Karpas-422 (cell line): ENCODE data around the gene GPR55. TPM values are rescaled to one million over a fixed set of nuclear protein-coding genes. Genes with fewer than 3 reads are reported as not detected.

Experiments
- DNase-seq: peaks from one replicate; pipeline ENCODE4 v3.0.0-alpha.2; 2015
- H2AFZ ChIP-seq: fragments of 200-600 bp; sonication (generic); 2 replicates; pipeline ENCODE4 v1.6.1; 2014; ENCODE audit warnings: antibody characterized with exemption, low read length, mixed read lengths
- H3K27ac ChIP-seq: fragments of 200-600 bp; sonication (generic); 2 replicates; pipeline ENCODE4 v1.5.1; 2014; ENCODE audit warnings: mild to moderate bottlenecking, low read length, moderate library complexity
- H3K27me3 ChIP-seq: fragments of 200-600 bp; sonication (generic); 2 replicates; pipeline ENCODE4 v1.6.1; 2014; ENCODE audit warnings: low read length, mixed read lengths
- H3K36me3 ChIP-seq: fragments of 200-600 bp; sonication (generic); 2 replicates; pipeline ENCODE4 v1.6.1; 2014; ENCODE audit warnings: low read length, mixed read lengths; ENCODE audit not compliant: insufficient read depth
- H3K4me1 ChIP-seq: fragments of 200-600 bp; sonication (generic); 2 replicates; pipeline ENCODE4 v1.6.1; 2014; ENCODE audit warnings: mild to moderate bottlenecking, low read length, mixed read lengths
- H3K4me2 ChIP-seq: fragments of 200-600 bp; sonication (generic); 2 replicates; pipeline ENCODE4 v1.6.1; 2014; ENCODE audit warnings: low read length, low read depth, mild to moderate bottlenecking; ENCODE audit not compliant: poor library complexity, severe bottlenecking
- H3K4me3 ChIP-seq: fragments of 200-600 bp; sonication (generic); 2 replicates; pipeline ENCODE4 v1.5.1; 2014; ENCODE audit warnings: mild to moderate bottlenecking, antibody characterized with exemption, low read length, mixed read lengths
- H3K79me2 ChIP-seq: fragments of 200-600 bp; sonication (generic); 2 replicates; pipeline ENCODE4 v1.6.1; 2014; ENCODE audit warnings: mild to moderate bottlenecking, low read length, mixed read lengths
- H3K9ac ChIP-seq: fragments of 200-600 bp; sonication (generic); 2 replicates; pipeline ENCODE4 v1.6.0; 2014; ENCODE audit warnings: low read length
- H3K9me2 ChIP-seq: fragments of 200-600 bp; sonication (generic), shearing (Covaris generic); replicated peaks from 2 replicates; pipeline ENCODE4 v1.6.0; 2014; ENCODE audit warnings: mild to moderate bottlenecking, low read length, moderate library complexity; ENCODE audit not compliant: insufficient read depth
- H3K9me3 ChIP-seq: fragments of 300-700, 200-600 bp; sonication (generic); 2 replicates; pipeline ENCODE4 v1.6.1; 2014; ENCODE audit warnings: low read length, mixed read lengths
- H4K20me1 ChIP-seq: fragments of 200-600 bp; sonication (generic); 2 replicates; pipeline ENCODE4 v1.6.1; 2014; ENCODE audit warnings: mild to moderate bottlenecking, antibody characterized with exemption, low read length, low read depth; ENCODE audit not compliant: insufficient read depth
- total RNA-seq: library from RNA; depleted of rRNA; stranded (reverse); fragments of >200 nt; shearing (Covaris generic); gene quantifications from 2 replicates; pipeline ENCODE4 v1.2.3, GENCODE V29; 2014; ENCODE audit warnings: low replicate concordance

GPR55 gene
- total RNA-seq, 1 experiment from 2014 or later = 9.5 TPM

- Histone ChIP-seq H3K9me3 (no peaks in the 10 kb centered on the region), H3K27me3 (no peaks in the 10 kb centered on the region), H3K9me2 (no peaks in the 10 kb centered on the region), H3K36me3 (no peaks in the 10 kb centered on the region), H2AFZ (no peak overlapping the region), H3K27ac (no peak overlapping the region), H3K4me1 (peaks cover 24% of the 10 kb centered on the region), H3K9ac (no peak overlapping the region), H3K79me2 (no peaks in the 10 kb centered on the region), H4K20me1 (no peaks in the 10 kb centered on the region), H3K4me3 (no peak overlapping the region), H3K4me2 (no peak overlapping the region)
- DNase-seq = no peak
Observed at GRCh38 chr2:230927711-230928341, 2.8 kb upstream of the GPR55 start.

DNA sequence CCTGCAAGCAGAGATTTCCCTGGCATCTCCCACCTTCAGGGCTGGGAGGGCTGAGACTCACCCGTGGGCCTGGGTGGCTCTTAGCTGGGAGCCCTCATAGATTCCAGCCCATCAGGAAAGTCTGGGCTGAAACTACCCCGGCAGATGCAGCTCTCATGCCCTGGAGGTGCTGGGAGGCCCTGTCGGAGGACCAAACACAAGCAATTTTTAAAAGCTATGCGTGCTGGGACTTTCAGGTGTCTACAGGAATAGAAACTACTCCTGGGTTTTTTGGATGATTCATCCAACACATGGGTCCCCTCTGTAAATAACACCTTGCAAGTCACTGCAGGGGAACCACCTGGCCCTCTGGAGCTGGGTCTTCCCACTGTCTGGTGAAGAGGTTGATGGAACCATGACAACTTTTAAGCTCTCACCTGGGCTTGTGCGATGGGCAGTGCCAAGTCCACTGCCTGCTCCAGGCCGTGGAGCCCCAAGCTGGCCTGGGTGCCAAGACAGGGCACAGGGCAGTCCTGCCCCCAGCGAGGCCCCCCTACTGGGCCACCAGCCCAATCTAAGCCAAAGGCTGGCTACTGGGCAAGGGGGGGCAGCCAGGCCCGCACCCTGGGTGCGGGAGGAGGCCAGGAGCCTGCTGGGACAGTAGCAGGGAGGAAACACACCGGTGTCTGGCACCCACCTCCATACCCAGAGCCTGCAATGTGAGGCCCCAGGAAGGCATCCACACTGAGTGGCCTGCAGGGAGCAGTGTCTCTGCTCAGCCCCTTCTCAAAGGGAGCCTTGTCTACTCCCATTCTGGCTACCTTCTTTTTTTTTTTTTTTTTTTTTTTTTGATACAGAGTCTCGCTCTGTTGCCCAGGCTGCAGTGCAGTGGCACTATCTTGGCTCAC, 1.1 kb upstream of the GPR55 start:
- Histone ChIP-seq H3K36me3 (no peaks in the 10 kb centered on the region), H3K9me2 (no peaks in the 10 kb centered on the region), H4K20me1 (no peaks in the 10 kb centered on the region), H3K4me2 (peak overlapping the region; percentile 67), H3K4me1 (peaks cover 25% of the 10 kb centered on the region), H3K27ac (no peak overlapping the region; the same call in 1 of the 2 replicates), H3K4me3 (no peak overlapping the region), H3K9ac (peak overlapping the region; percentile 54), H3K9me3 (no peaks in the 10 kb centered on the region), H3K79me2 (no peaks in the 10 kb centered on the region), H3K27me3 (no peaks in the 10 kb centered on the region), H2AFZ (peak overlapping the region; percentile 55; the same call in 1 of the 2 replicates)
- peak; percentile 68 for DNase-seq

GRCh38 chr2:230925443-230925878, 419 bp upstream of the GPR55 start:
- no peaks in the 10 kb centered on the region for H3K27me3 ChIP-seq
- H3K4me1 ChIP-seq = peaks cover 31% of the 10 kb centered on the region
- H3K9ac ChIP-seq = peak overlapping the region; percentile 54
- H3K4me2 ChIP-seq = peak overlapping the region; percentile 67
- no peaks in the 10 kb centered on the region for H3K79me2 ChIP-seq
- H3K27ac ChIP-seq = peak overlapping the region; percentile 36
- H2AFZ ChIP-seq = peak overlapping the region; percentile 55; the same call in 1 of the 2 replicates
- H4K20me1 ChIP-seq = no peaks in the 10 kb centered on the region
- H3K9me3 ChIP-seq = no peaks in the 10 kb centered on the region
- no peaks in the 10 kb centered on the region for H3K36me3 ChIP-seq
- no peaks in the 10 kb centered on the region for H3K9me2 ChIP-seq
- no peak for DNase-seq
- peak overlapping the region; percentile 63; the same call in 1 of the 2 replicates for H3K4me3 ChIP-seq

- H3K36me3 ChIP-seq = no peaks in the 10 kb centered on the region
- H3K27ac ChIP-seq = no peak overlapping the region
- H3K4me2 ChIP-seq = peak overlapping the region; percentile 67
- peaks cover 38% of the 10 kb centered on the region for H3K4me1 ChIP-seq
- H3K79me2 ChIP-seq = no peaks in the 10 kb centered on the region
- peak overlapping the region; percentile 4; the same call in 1 of the 2 replicates for H2AFZ ChIP-seq
- no peak for DNase-seq
- no peaks in the 10 kb centered on the region for H3K9me3 ChIP-seq
- peak overlapping the region; percentile 63 for H3K4me3 ChIP-seq
- H3K9me2 ChIP-seq = no peaks in the 10 kb centered on the region
- peak overlapping the region; percentile 54 for H3K9ac ChIP-seq
- no peaks in the 10 kb centered on the region for H4K20me1 ChIP-seq
- no peaks in the 10 kb centered on the region for H3K27me3 ChIP-seq
Observed at GRCh38 chr2:230924092-230924469, 961 bp downstream of the GPR55 start.

GRCh38 chr2:230922951-230923717, 1.9 kb downstream of the GPR55 start:
- H3K4me3 ChIP-seq = no peak overlapping the region
- no peak overlapping the region for H3K9ac ChIP-seq
- no peak for DNase-seq

DNA sequence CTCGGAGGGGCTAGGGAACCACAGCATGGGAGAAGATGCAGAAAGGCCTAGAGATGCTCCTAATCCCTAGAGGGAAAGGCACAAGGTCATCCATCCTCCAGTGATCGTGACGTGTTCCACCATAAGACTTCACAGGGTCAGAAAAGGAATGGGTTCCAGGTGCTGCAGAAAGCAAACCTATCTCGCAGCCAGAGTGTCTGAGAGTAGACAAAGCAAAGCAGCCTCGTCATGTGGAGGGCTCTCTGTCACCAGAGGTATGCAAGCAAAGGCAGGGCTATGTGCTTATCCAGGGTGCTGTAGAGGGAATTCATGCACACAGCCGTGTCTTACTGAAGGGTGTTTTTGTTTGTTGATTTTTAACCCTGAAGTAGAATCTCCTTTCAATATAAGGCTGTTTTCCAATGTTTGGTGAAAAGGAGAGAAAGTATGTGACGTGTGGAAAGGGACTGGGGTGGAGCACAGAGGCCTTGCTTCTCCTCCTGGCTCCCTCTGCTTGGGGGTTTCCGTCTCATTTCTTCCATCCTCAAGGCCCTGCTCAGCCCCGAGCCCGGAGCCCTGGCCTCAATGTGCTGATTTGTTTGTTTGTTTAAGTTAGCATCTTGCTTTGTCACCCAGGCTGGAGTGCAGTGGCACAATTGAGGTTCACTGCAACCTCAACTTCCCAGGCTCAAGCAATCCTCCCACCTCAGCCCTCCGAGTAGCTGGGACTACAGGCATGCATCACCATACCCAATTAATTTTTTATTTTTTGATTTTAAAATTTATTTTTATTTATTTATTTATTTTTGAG, 3.0 kb downstream of the GPR55 start:
- Histone ChIP-seq H3K4me2 (no peak overlapping the region), H2AFZ (no peak overlapping the region), H3K27ac (no peak overlapping the region)

More at GRCh38 chr2:230922951-230923717, 1.9 kb downstream of the GPR55 start:
- no peaks in the 10 kb centered on the region for H3K9me3 ChIP-seq
- no peaks in the 10 kb centered on the region for H3K36me3 ChIP-seq
- no peaks in the 10 kb centered on the region for H3K27me3 ChIP-seq
- no peak overlapping the region for H2AFZ ChIP-seq
- no peaks in the 10 kb centered on the region for H4K20me1 ChIP-seq
- no peak overlapping the region for H3K27ac ChIP-seq
- H3K4me1 ChIP-seq = peaks cover 38% of the 10 kb centered on the region
- H3K9me2 ChIP-seq = no peaks in the 10 kb centered on the region
- H3K79me2 ChIP-seq = no peaks in the 10 kb centered on the region
- H3K4me2 ChIP-seq = no peak overlapping the region

DNA sequence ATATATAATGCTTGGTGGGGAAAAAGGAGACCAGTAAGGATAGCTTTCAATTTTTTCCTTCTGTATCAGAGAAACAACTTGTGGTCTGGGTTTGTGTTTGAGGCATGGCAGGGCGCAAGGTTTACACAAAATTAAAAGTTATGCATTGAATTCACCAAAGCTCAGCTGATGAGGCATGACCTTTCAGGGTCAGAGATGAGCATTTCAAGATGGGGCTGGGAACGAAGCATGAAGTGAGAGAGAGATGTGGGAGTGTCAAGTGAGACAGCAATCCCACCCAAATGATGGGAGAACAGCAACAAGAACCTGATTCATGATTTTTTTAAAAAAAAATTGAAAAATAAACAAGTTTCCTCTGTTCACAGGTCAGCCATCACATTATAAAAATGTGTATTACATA, 4.9 kb downstream of the GPR55 start:
- no peak overlapping the region for H3K4me3 ChIP-seq
- no peaks in the 10 kb centered on the region for H3K27me3 ChIP-seq
- no peaks in the 10 kb centered on the region for H3K9me3 ChIP-seq
- no peaks in the 10 kb centered on the region for H4K20me1 ChIP-seq
- H3K36me3 ChIP-seq = no peaks in the 10 kb centered on the region
- H3K9me2 ChIP-seq = no peaks in the 10 kb centered on the region
- no peak overlapping the region for H3K27ac ChIP-seq
- no peaks in the 10 kb centered on the region for H3K79me2 ChIP-seq
- DNase-seq = no peak
- peaks cover 30% of the 10 kb centered on the region for H3K4me1 ChIP-seq
- no peak overlapping the region for H3K9ac ChIP-seq
- H3K4me2 ChIP-seq = no peak overlapping the region
- H2AFZ ChIP-seq = no peak overlapping the region

More for the DNA sequence above, 3.0 kb downstream of the GPR55 start:
- H3K79me2 ChIP-seq = no peaks in the 10 kb centered on the region
- H3K9me2 ChIP-seq = no peaks in the 10 kb centered on the region
- no peak overlapping the region for H3K9ac ChIP-seq
- H3K9me3 ChIP-seq = no peaks in the 10 kb centered on the region
- no peak overlapping the region for H3K4me3 ChIP-seq
- no peaks in the 10 kb centered on the region for H3K27me3 ChIP-seq
- peaks cover 38% of the 10 kb centered on the region for H3K4me1 ChIP-seq
- no peaks in the 10 kb centered on the region for H3K36me3 ChIP-seq
- H4K20me1 ChIP-seq = no peaks in the 10 kb centered on the region
- DNase-seq = no peak
